C4-2B (cell line): ENCODE measurements around the gene GARNL3.

Experiments
- CTCF ChIP-seq: fragments of 450-650 bp; conservative IDR thresholded peaks from 2 replicates; pipeline ENCODE4 v1.5.1; 2017; ENCODE audit warnings: mild to moderate bottlenecking
- ZFX ChIP-seq: fragments of 450-650 bp; IDR thresholded peaks from 2 replicates; pipeline ENCODE4 v1.6.1; 2017

GRCh38 chr9:127318651-127319167 lies 54.1 kb downstream of the GARNL3 start:
- TF ChIP-seq CTCF, result no peak
- TF ChIP-seq ZFX, result no peak
